GM12878 (cell line): ENCODE data around the gene CFAP99. TPM values are rescaled to one million over a fixed set of nuclear protein-coding genes. Genes with fewer than 3 reads are reported as not detected.

Experiments
- ATAC-seq: fragments of 200-7000 bp; cut with Tn5 transposase; 3 replicates; pipeline ENCODE4 v1.9.1; 2020; ENCODE audit warnings: mild to moderate bottlenecking, moderate library complexity
- BruUV-seq: library from RNA; stranded (reverse); fragments of 400-500 nt; replicated peaks from 2 replicates; lab custom pipeline; 2021; lab: Mats Ljungman, UMichigan
- CTCF ChIA-PET: fragments of 300-600 bp; sonication (Branson Sonifier 250); formaldehyde crosslinking; extraction: SDS; loops from one replicate; lab custom pipeline; 2021; ENCODE audit warnings: inconsistent platforms; lab: Yijun Ruan, JAX
- POLR2A ChIA-PET: fragments of 350-600 bp; formaldehyde crosslinking; extraction: SDS; loops from one replicate; lab custom pipeline; 2021; ENCODE audit warnings: inconsistent platforms; lab: Charles Lee
- RAD21 ChIA-PET: fragments of 300-600 bp; sonication (Branson Sonifier 250); formaldehyde crosslinking; loops from one replicate; lab custom pipeline; 2023; ENCODE audit warnings: antibody characterized with exemption; ENCODE audit not compliant: unreplicated experiment; lab: Charles Lee
- SMC1A ChIA-PET: fragments of 300-600 bp; sonication (Branson Sonifier 250); formaldehyde crosslinking; loops from one replicate; lab custom pipeline; 2023; ENCODE audit not compliant: unreplicated experiment, uncharacterized antibody; lab: Charles Lee
- DNase-seq: peaks from one replicate; pipeline ENCODE4 v3.0.0-alpha.2; 2011; ENCODE audit warnings: low read depth, low spot score
- FAIRE-seq: peaks from 3 replicates; lab custom pipeline; 2011; peaks lifted over from hg19 to GRCh38; lab: Jason Lieb, UNC
- H2AFZ ChIP-seq: 2 replicates; pipeline ENCODE4 v1.6.0; 2011; ENCODE audit warnings: low read depth, low read length, control low read depth; ENCODE audit not compliant: control insufficient read depth
- H3K27ac ChIP-seq: 2 replicates; pipeline ENCODE4 v1.5.1; 2011; ENCODE audit warnings: control low read depth; ENCODE audit not compliant: control insufficient read depth, insufficient read depth
- H3K27me3 ChIP-seq, 2 experiments: replicated peaks in 1 of 2; 2 replicates each; pipeline versions ENCODE4 v1.6.0 to v1.6.1; 2011; ENCODE audit warnings: low read length in 1 of 2; ENCODE audit not compliant: control insufficient read depth in 2 of 2, insufficient read depth in 2 of 2
- H3K36me3 ChIP-seq, 2 experiments: 2 replicates each; pipeline ENCODE4 v1.5.1; 2011; ENCODE audit warnings: low read length in 1 of 2; ENCODE audit not compliant: control insufficient read depth in 2 of 2, insufficient read depth in 2 of 2
- H3K4me1 ChIP-seq: 2 replicates; pipeline ENCODE4 v1.6.1; 2011; ENCODE audit warnings: mild to moderate bottlenecking, low read length, moderate library complexity, mixed read lengths; ENCODE audit not compliant: control insufficient read depth, insufficient read depth
- H3K4me2 ChIP-seq: 2 replicates; pipeline ENCODE4 v1.6.0; 2011; ENCODE audit warnings: control low read depth; ENCODE audit not compliant: control insufficient read depth, insufficient read depth
- H3K4me3 ChIP-seq: fragments of 200-600 bp; sonication (generic); 2 replicates; pipeline ENCODE4 v1.5.1; 2016
- H3K79me2 ChIP-seq: 2 replicates; pipeline ENCODE4 v1.6.0; 2011; ENCODE audit warnings: low read length; ENCODE audit not compliant: control insufficient read depth, insufficient read depth
- H3K9ac ChIP-seq: 2 replicates; pipeline ENCODE4 v1.8.0; 2011; ENCODE audit warnings: low read length, control low read depth, mixed read lengths; ENCODE audit not compliant: control insufficient read depth, insufficient read depth
- H3K9me3 ChIP-seq: replicated peaks from 3 replicates; pipeline ENCODE4 v1.5.1; 2011; ENCODE audit warnings: mild to moderate bottlenecking, low read length; ENCODE audit not compliant: control insufficient read depth, insufficient read depth
- H4K20me1 ChIP-seq: 2 replicates; pipeline ENCODE4 v1.6.0; 2011; ENCODE audit not compliant: control insufficient read depth, insufficient read depth
- ATF7 ChIP-seq: fragments of 450-650 bp; IDR thresholded peaks from 2 replicates; pipeline ENCODE4 v1.6.1; 2016; ENCODE audit warnings: low read depth, mild to moderate bottlenecking
- BMI1 ChIP-seq: fragments of 450-650 bp; IDR thresholded peaks from 2 replicates; pipeline ENCODE4 v1.6.1; 2016; ENCODE audit warnings: mild to moderate bottlenecking, moderate library complexity, borderline replicate concordance
- HCFC1 ChIP-seq: fragments of 150-350 bp; IDR thresholded peaks from 2 replicates; pipeline ENCODE4 v1.6.1; 2014; ENCODE audit warnings: low read length
- MTA2 ChIP-seq: fragments of 450-650 bp; IDR thresholded peaks from 2 replicates; pipeline ENCODE4 v1.6.1; 2016; ENCODE audit warnings: low read depth, mild to moderate bottlenecking, moderate library complexity
- NKRF ChIP-seq: fragments of 450-650 bp; conservative IDR thresholded peaks from 2 replicates; pipeline ENCODE4 v1.6.1; 2017; ENCODE audit warnings: mild to moderate bottlenecking, moderate library complexity
- NRF1 ChIP-seq: conservative IDR thresholded peaks from 2 replicates; pipeline ENCODE4 v1.6.1; 2011; ENCODE audit warnings: mild to moderate bottlenecking, low read depth, low read length, improper control_type of control experiment
- POLR2A ChIP-seq: IDR thresholded peaks from 2 replicates; pipeline ENCODE4 v1.6.1; 2011; ENCODE audit warnings: low read depth, mild to moderate bottlenecking, low read length
- RUNX3 ChIP-seq: IDR thresholded peaks from 2 replicates; pipeline ENCODE4 v1.6.1; 2012; ENCODE audit warnings: low read length, inconsistent platforms
- SMAD5 ChIP-seq: IDR thresholded peaks from 2 replicates; pipeline ENCODE4 v1.6.1; 2016; ENCODE audit warnings: antibody characterized with exemption, low read depth
- SREBF2 ChIP-seq: IDR thresholded peaks from 2 replicates; pipeline ENCODE4 v1.6.1; 2012; ENCODE audit warnings: mild to moderate bottlenecking, low read length
- SRF ChIP-seq, 2 experiments: IDR thresholded peaks; 2 replicates each; pipeline ENCODE4 v1.6.1; 2011; ENCODE audit warnings: low read depth in 2 of 2, low read length in 2 of 2, mild to moderate bottlenecking in 1 of 2, moderate library complexity in 1 of 2
- WGBS: methylation state at CpG from one replicate; pipeline ENCODE4 v1.1.6; 2016; ENCODE audit warnings: low lambda C conversion rate; ENCODE audit not compliant: insufficient replicate concordance, insufficient coverage; ENCODE audit errors: missing lambda C conversion rate; 5-methylcytosine and 5-hydroxymethylcytosine counted together
- in situ Hi-C: fragments of 300-500 bp; cut with MboI; formaldehyde crosslinking; loops from 9 replicates; pipeline ENCODE4 v1.14.3; 2018; ENCODE audit warnings: mixed read lengths
- intact Hi-C: fragments of 100-400 bp; cut with micrococcal nuclease; formaldehyde crosslinking; loops from one replicate; pipeline ENCODE4 v1.14.2; 2022; ENCODE audit not compliant: unreplicated experiment
- polyA plus RNA-seq, 11 experiments: library from polyadenylated mRNA; depleted of rRNA in 4 of 11; unstranded in 6 of 11; stranded (reverse) in 5 of 11; fragments of >200 nt; fragmentation: Nextera tagmentation in 4 of 11; fragmentation: Illumina TruSeq in 1 of 11; extraction: Ambion mirVana in 4 of 11; extraction: Trizol in 1 of 11; gene quantifications; 1 replicate in 1 of 11; 2 replicates in 10 of 11; pipeline versions ENCODE4 v1.2.1 to v1.2.3, GENCODE V29; 2011 to 2016; ENCODE audit warnings: inconsistent platforms in 2 of 11, missing spikeins in 2 of 11, low read depth in 1 of 11
- total RNA-seq, 4 experiments: library from RNA; depleted of rRNA in 3 of 4; stranded (reverse); fragments of >200 nt in 3 of 4; fragmentation: Illumina TruSeq in 1 of 4; extraction: Trizol in 1 of 4; gene quantifications; 2 replicates each; pipeline versions ENCODE4 v1.2.1 to v1.2.3, GENCODE V29; 2013 to 2021
- TF ChIP-seq, protein P1 (sequence below): IDR thresholded peaks from 2 replicates; pipeline ENCODE4 v1.6.1; 2011; ENCODE audit warnings: borderline replicate concordance, low read depth, mild to moderate bottlenecking, moderate library complexity, mixed read lengths, low read length; ENCODE audit not compliant: insufficient read depth; ENCODE audit errors: extremely low read length
- TF ChIP-seq, protein P2 (sequence below): IDR thresholded peaks from 2 replicates; pipeline ENCODE4 v1.6.1; 2012; ENCODE audit warnings: low read depth, low read length, improper control_type of control experiment

CFAP99 gene
- total and polyA plus RNA-seq, 10 of the 15 experiments (the other 5 are each of a cell fraction or from before 2014, with no cell fraction given), result not detected

DNA sequence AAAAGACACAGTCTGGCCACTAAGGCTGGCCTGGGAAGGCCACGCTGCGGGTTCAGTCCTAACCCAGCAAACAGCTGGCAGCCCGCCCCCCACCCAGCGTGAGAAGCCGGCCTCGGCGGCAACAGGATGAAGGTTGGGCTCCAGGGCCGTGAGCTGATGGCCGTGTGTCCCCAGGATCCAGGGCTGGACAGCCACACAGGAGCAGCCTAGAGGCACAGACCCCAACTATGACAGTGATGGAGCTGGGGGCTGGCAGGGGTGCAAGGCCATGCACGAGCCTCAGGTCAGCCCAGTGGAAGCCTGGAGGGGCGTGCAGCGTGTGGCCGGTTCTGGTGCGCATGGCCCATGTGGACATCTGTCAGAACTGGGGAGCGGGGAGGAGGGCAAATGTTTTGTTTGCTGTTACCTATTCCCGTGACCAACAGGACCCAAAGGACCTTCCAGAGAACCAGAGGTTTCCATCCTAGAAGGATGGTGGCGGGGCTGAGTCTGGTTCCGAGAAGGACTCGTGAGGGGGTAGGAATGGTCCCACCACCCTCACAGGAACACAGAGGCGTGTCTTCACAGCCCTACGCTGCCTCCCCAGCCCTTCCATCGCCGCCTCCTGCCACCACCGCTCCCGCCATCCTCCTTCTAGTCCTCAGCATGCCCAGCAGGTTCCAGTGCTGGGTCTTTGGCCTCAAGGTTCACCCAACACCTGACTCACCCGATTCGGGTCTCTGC lies 46.8 kb upstream of the CFAP99 start:
- Histone ChIP-seq H3K9ac (no peak overlapping the region), H3K4me1 (no peaks in the 10 kb centered on the region), H3K4me3 (no peak overlapping the region), H3K79me2 (no peaks in the 10 kb centered on the region), H3K9me3 (peaks cover 1% of the 10 kb centered on the region; the same call in 1 of the 3 replicates), H3K4me2 (no peak overlapping the region), H3K27me3 (no peaks in the 10 kb centered on the region), H2AFZ (no peak overlapping the region), H4K20me1 (no peaks in the 10 kb centered on the region), H3K27ac (no peak overlapping the region), H3K36me3 (no peaks in the 10 kb centered on the region)
- SMC1A ChIA-PET, result no interaction called here
- BruUV-seq, result no TSS peak
- POLR2A ChIA-PET, result no interaction called here
- CTCF ChIA-PET, result no interaction called here
- in situ Hi-C loops (no loop called here), intact Hi-C loops (no loop called here)
- DNase-seq (no peak), ATAC-seq (no peak), FAIRE-seq (no peak)
- whole genome bisulfite sequencing, result 35% methylated on average over 26 of the region's 27 CpGs
- RAD21 ChIA-PET, result no interaction called here
- no peak for TF ChIP-seq NKRF
- no peak for TF ChIP-seq RUNX3
- TF ChIP-seq SRF (IDR thresholded peaks at IDR 0.05; ENCODE audit: low read depth in 2 of 2, low read length in 2 of 2), result no peak

DNA sequence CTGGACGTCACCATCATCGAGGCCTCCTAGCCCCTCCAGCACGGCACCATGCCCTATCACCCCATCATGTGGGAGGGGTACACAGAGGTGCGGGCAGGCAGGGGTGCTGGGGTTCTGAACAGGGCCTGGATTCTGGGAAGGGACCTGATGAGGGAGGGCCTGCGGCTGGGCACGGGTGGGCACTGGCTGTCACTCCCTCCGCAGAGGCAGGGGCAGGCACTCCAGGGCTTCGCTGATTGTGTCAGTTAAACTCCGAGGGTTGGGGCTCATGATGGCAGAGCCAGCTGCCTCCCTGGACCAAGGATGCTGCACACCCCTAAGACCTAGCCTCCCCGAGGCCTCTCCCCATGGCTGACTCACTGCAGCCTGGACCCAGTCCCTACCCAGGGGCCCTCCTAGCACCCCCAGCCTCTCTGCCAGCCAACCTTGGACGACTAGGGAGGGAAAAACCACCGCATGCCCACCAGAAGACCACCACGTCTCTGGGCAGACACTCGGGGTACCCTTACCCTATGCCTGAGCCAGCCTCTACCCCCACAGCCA lies 46.2 kb upstream of the CFAP99 start:
- in situ Hi-C loops (no loop called here), intact Hi-C loops (no loop called here)
- no peak for FAIRE-seq
- peaks cover 1% of the 10 kb centered on the region; the same call in 1 of the 3 replicates for H3K9me3 ChIP-seq
- H2AFZ ChIP-seq, result no peak overlapping the region
- BruUV-seq, result no TSS peak
- H3K4me1 ChIP-seq, result no peaks in the 10 kb centered on the region
- RAD21 ChIA-PET, result no interaction called here
- no peak for TF ChIP-seq NRF1
- no peak for TF ChIP-seq SREBF2
- no peak for TF ChIP-seq RUNX3
- no peak for TF ChIP-seq ATF7
- no peak for TF ChIP-seq MTA2
- no peak for TF ChIP-seq BMI1
- TF ChIP-seq SMAD5, result no peak
- no peak for TF ChIP-seq HCFC1
- TF ChIP-seq, protein P1, sequence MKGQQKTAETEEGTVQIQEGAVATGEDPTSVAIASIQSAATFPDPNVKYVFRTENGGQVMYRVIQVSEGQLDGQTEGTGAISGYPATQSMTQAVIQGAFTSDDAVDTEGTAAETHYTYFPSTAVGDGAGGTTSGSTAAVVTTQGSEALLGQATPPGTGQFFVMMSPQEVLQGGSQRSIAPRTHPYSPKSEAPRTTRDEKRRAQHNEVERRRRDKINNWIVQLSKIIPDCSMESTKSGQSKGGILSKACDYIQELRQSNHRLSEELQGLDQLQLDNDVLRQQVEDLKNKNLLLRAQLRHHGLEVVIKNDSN, result no peak
- no peak for TF ChIP-seq POLR2A
- TF ChIP-seq, protein P2, sequence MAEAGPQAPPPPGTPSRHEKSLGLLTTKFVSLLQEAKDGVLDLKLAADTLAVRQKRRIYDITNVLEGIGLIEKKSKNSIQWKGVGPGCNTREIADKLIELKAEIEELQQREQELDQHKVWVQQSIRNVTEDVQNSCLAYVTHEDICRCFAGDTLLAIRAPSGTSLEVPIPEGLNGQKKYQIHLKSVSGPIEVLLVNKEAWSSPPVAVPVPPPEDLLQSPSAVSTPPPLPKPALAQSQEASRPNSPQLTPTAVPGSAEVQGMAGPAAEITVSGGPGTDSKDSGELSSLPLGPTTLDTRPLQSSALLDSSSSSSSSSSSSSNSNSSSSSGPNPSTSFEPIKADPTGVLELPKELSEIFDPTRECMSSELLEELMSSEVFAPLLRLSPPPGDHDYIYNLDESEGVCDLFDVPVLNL, result no peak
- H3K36me3 ChIP-seq, result no peaks in the 10 kb centered on the region
- DNase-seq, result no peak
- H3K4me3 ChIP-seq, result no peak overlapping the region
- H3K27me3 ChIP-seq, result no peaks in the 10 kb centered on the region
- H3K9ac ChIP-seq, result no peak overlapping the region
- SMC1A ChIA-PET, result no interaction called here
- WGBS, result 42% methylated on average over 14 of the region's 14 CpGs
- ATAC-seq, result no peak
- no peaks in the 10 kb centered on the region for H4K20me1 ChIP-seq
- no peaks in the 10 kb centered on the region for H3K79me2 ChIP-seq
- no peak overlapping the region for H3K27ac ChIP-seq
- CTCF ChIA-PET, result no interaction called here
- no peak overlapping the region for H3K4me2 ChIP-seq
- POLR2A ChIA-PET, result no interaction called here
